Hepatocyte (in vitro differentiated cells): ENCODE measurements around the gene CEP164. TPM values are rescaled to one million over a fixed set of nuclear protein-coding genes. Genes with fewer than 3 reads are reported as not detected.

ENCODE experiments used
- DNase-seq: peaks from one replicate; pipeline ENCODE4 v3.0.0-alpha.2; 2016; ENCODE audit warnings: low spot score
- H2AFZ ChIP-seq: fragments of 200-600 bp; sonication (generic); 2 replicates; pipeline ENCODE4 v1.6.0; 2016; ENCODE audit warnings: antibody characterized with exemption, mild to moderate bottlenecking
- H3K27ac ChIP-seq: fragments of 200-600 bp; sonication (generic); 2 replicates; pipeline ENCODE4 v1.5.1; 2016; ENCODE audit warnings: mild to moderate bottlenecking
- H3K27me3 ChIP-seq: fragments of 200-600 bp; sonication (generic); 2 replicates; pipeline ENCODE4 v1.6.1; 2016
- H3K36me3 ChIP-seq: fragments of 200-600 bp; sonication (generic); replicated peaks from 2 replicates; pipeline ENCODE4 v1.5.1; 2016; ENCODE audit warnings: low read depth; ENCODE audit not compliant: insufficient read depth
- H3K4me1 ChIP-seq: fragments of 200-600 bp; sonication (generic); 2 replicates; pipeline ENCODE4 v1.5.1; 2016; ENCODE audit warnings: mild to moderate bottlenecking, moderate library complexity; ENCODE audit not compliant: insufficient read depth
- H3K4me2 ChIP-seq: fragments of 200-600 bp; sonication (generic); 2 replicates; pipeline ENCODE4 v1.6.0; 2016
- H3K4me3 ChIP-seq: fragments of 200-600 bp; sonication (generic); 2 replicates; pipeline ENCODE4 v1.5.1; 2016; ENCODE audit warnings: mild to moderate bottlenecking
- H3K79me2 ChIP-seq: fragments of 200-600 bp; sonication (generic); 2 replicates; pipeline ENCODE4 v1.6.0; 2017; ENCODE audit warnings: mild to moderate bottlenecking
- H3K9me2 ChIP-seq: fragments of 200-600 bp; sonication (generic); replicated peaks from 2 replicates; pipeline ENCODE4 v1.6.0; 2017; ENCODE audit warnings: mild to moderate bottlenecking; ENCODE audit not compliant: insufficient read depth
- H3K9me3 ChIP-seq: fragments of 200-600 bp; sonication (generic); 2 replicates; pipeline ENCODE4 v1.5.1; 2016; ENCODE audit warnings: low read depth, mild to moderate bottlenecking
- H4K20me1 ChIP-seq: fragments of 200-600 bp; sonication (generic); 2 replicates; pipeline ENCODE4 v1.6.0; 2016; ENCODE audit warnings: mild to moderate bottlenecking; ENCODE audit not compliant: insufficient read depth, poor library complexity, severe bottlenecking
- CTCF ChIP-seq: fragments of 200-600 bp; sonication (generic); IDR thresholded peaks from 2 replicates; pipeline ENCODE4 v1.5.1; 2016; ENCODE audit warnings: antibody characterized with exemption, mild to moderate bottlenecking; ENCODE audit not compliant: poor library complexity
- EZH2 ChIP-seq: fragments of 200-600 bp; sonication (generic); IDR thresholded peaks from 2 replicates; pipeline ENCODE4 v1.6.1; 2016; ENCODE audit warnings: antibody characterized with exemption, mild to moderate bottlenecking, borderline replicate concordance
- EZH2phosphoT487 ChIP-seq: fragments of 200-600 bp; sonication (generic); IDR thresholded peaks from one replicate; pipeline ENCODE4 v1.6.1; 2018; ENCODE audit warnings: antibody characterized with exemption, mild to moderate bottlenecking, low read depth, moderate library complexity; ENCODE audit not compliant: unreplicated experiment, severe bottlenecking
- WGBS: methylation state at CpG from one replicate; pipeline ENCODE4 v1.1.6; 2016; ENCODE audit warnings: low lambda C conversion rate; ENCODE audit errors: missing lambda C conversion rate; 5-methylcytosine and 5-hydroxymethylcytosine counted together
- polyA plus RNA-seq: library from polyadenylated mRNA; unstranded; fragments of >200 nt; fragmentation: Nextera tagmentation; extraction: Ambion mirVana; gene quantifications from 2 replicates; pipeline ENCODE4 v1.2.1, GENCODE V29; 2016
- total RNA-seq: library from RNA; depleted of rRNA; stranded (reverse); fragments of >200 nt; gene quantifications from 2 replicates; pipeline ENCODE4 v1.2.3, GENCODE V29; 2014

CEP164 gene
- total and polyA plus RNA-seq, 2 experiments from 2014 or later, result 18.3 to 19.9 TPM

GRCh38 chr11:117437041-117437790, 109.6 kb downstream of the CEP164 start:
- WGBS, result 89% methylated on average over 19 of the region's 23 CpGs
- no peaks in the 10 kb centered on the region for H3K4me1 ChIP-seq
- no peaks in the 10 kb centered on the region for H3K9me3 ChIP-seq
- H4K20me1 ChIP-seq, result no peaks in the 10 kb centered on the region
- no peak for DNase-seq
- H3K9me2 ChIP-seq, result no peaks in the 10 kb centered on the region
- H3K79me2 ChIP-seq, result no peaks in the 10 kb centered on the region
- no peak overlapping the region for H3K4me3 ChIP-seq
- H2AFZ ChIP-seq, result no peak overlapping the region
- H3K36me3 ChIP-seq, result no peaks in the 10 kb centered on the region
- TF ChIP-seq CTCF (no peak), EZH2phosphoT487 (no peak), EZH2 (no peak)
- H3K4me2 ChIP-seq, result no peak overlapping the region
- H3K27ac ChIP-seq, result no peak overlapping the region
- peaks cover 28% of the 10 kb centered on the region for H3K27me3 ChIP-seq

- Histone ChIP-seq H3K4me1 (no peaks in the 10 kb centered on the region), H3K4me3 (no peak overlapping the region), H3K9me3 (no peaks in the 10 kb centered on the region), H3K36me3 (no peaks in the 10 kb centered on the region), H3K9me2 (no peaks in the 10 kb centered on the region), H3K27me3 (peaks cover 28% of the 10 kb centered on the region), H3K4me2 (no peak overlapping the region), H2AFZ (no peak overlapping the region), H3K79me2 (no peaks in the 10 kb centered on the region), H3K27ac (no peak overlapping the region), H4K20me1 (no peaks in the 10 kb centered on the region)
- 86% methylated on average over 14 of the region's 14 CpGs for WGBS
- no peak for DNase-seq
- TF ChIP-seq CTCF (no peak), EZH2phosphoT487 (no peak), EZH2 (no peak)
These were observed 110.1 kb downstream of the CEP164 start for GRCh38 chr11:117437791-117438130.

- Histone ChIP-seq H3K9me2 (no peaks in the 10 kb centered on the region), H3K4me1 (no peaks in the 10 kb centered on the region), H3K27me3 (peaks cover 26% of the 10 kb centered on the region), H3K9me3 (no peaks in the 10 kb centered on the region), H3K4me3 (no peak overlapping the region), H4K20me1 (no peaks in the 10 kb centered on the region), H2AFZ (no peak overlapping the region), H3K36me3 (no peaks in the 10 kb centered on the region), H3K79me2 (no peaks in the 10 kb centered on the region), H3K27ac (no peak overlapping the region), H3K4me2 (no peak overlapping the region)
- DNase-seq, result peak; percentile 30
- TF ChIP-seq EZH2 (no peak), CTCF (no peak), EZH2phosphoT487 (no peak)
- WGBS, result 87% methylated on average over 16 of the region's 17 CpGs
These were observed 110.8 kb downstream of the CEP164 start for GRCh38 chr11:117438371-117439000.
